BJ (cell line): Measurements from ENCODE around the gene RGS6. TPM values are rescaled to one million over a fixed set of nuclear protein-coding genes. Genes with fewer than 3 reads are reported as not detected.

Experiments used
- CTCF ChIA-PET: fragments of 350-600 bp; formaldehyde crosslinking; extraction: SDS; loops from one replicate; lab custom pipeline; 2021; ENCODE audit warnings: antibody characterized with exemption, inconsistent platforms; lab: Yijun Ruan, JAX
- POLR2A ChIA-PET: fragments of 300-600 bp; sonication (Branson Sonifier 250); formaldehyde crosslinking; extraction: SDS; loops from one replicate; lab custom pipeline; 2021; ENCODE audit warnings: antibody characterized with exemption; lab: Charles Lee
- DNase-seq: peaks from one replicate; pipeline ENCODE4 v3.0.0-alpha.2; 2011; ENCODE audit warnings: low read depth
- H3K27me3 ChIP-seq: 2 replicates; pipeline ENCODE4 v1.6.0; 2011; ENCODE audit warnings: low read length; ENCODE audit not compliant: control insufficient read depth, insufficient read depth
- H3K36me3 ChIP-seq: 2 replicates; pipeline ENCODE4 v1.5.1; 2011; ENCODE audit warnings: low read length; ENCODE audit not compliant: control insufficient read depth, insufficient read depth
- H3K4me3 ChIP-seq: 2 replicates; pipeline ENCODE4 v1.5.1; 2011; ENCODE audit warnings: low read depth, mild to moderate bottlenecking, control low read depth, low read length
- polyA plus RNA-seq: library from polyadenylated mRNA; depleted of rRNA; stranded (reverse); fragments of >200 nt; gene quantifications from 2 replicates; pipeline ENCODE4 v1.2.3, GENCODE V29; 2011
- TF ChIP-seq, protein P1 (sequence below): IDR thresholded peaks from 2 replicates; pipeline ENCODE4 v1.5.1; 2011; ENCODE audit warnings: low read depth, mild to moderate bottlenecking, control low read depth, inconsistent platforms, low read length, moderate library complexity; ENCODE audit not compliant: insufficient read depth

RGS6 gene
- polyA plus RNA-seq, 1 experiment: not detected

DNA sequence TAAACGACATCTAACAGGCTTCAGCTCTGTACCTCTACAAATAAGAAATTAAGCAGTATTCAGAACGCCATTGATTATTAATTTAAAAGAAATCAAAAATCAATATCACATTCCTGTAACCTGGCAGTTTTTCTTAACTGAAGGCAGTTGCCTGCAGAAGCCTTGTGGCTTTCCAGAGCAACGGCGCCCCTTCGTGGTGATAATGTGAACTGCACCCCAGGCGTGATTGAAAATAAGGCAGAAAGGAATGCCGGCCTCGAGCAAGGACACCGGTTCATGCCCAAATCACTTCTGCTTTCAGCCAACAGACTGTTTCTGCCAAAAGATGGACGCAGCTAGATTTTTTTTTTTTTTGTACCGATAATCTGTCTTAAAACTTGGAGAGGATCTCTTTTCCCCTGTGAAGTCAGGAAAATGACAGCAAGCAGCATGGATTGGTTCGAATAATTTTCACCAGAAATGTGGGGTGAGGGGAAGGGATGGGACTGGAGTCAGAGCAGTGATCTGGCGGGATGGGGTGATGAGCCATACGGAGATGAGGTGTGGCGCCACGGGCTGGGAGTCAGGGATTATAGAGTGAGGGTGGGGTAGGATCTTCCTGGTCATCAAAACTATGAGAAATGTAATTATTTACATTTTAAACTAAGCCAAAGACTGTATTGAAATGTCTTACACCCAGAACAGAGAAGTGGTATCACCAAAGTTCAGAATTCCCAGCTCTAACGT is 488.7 kb downstream of the RGS6 start:
- H3K27me3 ChIP-seq: no peaks in the 10 kb centered on the region
- DNase-seq: no peak
- no peak overlapping the region for H3K4me3 ChIP-seq
- ChIA-PET POLR2A (no interaction called here), CTCF (interaction anchor here (0.7 to 1.2 kb wide), 5 partner anchors 10 to 18 kb away, joined by 3 to 4 read pairs (median 3); no protein-coding TSS in a partner anchor)
- TF ChIP-seq, protein P1, sequence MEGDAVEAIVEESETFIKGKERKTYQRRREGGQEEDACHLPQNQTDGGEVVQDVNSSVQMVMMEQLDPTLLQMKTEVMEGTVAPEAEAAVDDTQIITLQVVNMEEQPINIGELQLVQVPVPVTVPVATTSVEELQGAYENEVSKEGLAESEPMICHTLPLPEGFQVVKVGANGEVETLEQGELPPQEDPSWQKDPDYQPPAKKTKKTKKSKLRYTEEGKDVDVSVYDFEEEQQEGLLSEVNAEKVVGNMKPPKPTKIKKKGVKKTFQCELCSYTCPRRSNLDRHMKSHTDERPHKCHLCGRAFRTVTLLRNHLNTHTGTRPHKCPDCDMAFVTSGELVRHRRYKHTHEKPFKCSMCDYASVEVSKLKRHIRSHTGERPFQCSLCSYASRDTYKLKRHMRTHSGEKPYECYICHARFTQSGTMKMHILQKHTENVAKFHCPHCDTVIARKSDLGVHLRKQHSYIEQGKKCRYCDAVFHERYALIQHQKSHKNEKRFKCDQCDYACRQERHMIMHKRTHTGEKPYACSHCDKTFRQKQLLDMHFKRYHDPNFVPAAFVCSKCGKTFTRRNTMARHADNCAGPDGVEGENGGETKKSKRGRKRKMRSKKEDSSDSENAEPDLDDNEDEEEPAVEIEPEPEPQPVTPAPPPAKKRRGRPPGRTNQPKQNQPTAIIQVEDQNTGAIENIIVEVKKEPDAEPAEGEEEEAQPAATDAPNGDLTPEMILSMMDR: peak; percentile 89
- no peaks in the 10 kb centered on the region for H3K36me3 ChIP-seq

DNA sequence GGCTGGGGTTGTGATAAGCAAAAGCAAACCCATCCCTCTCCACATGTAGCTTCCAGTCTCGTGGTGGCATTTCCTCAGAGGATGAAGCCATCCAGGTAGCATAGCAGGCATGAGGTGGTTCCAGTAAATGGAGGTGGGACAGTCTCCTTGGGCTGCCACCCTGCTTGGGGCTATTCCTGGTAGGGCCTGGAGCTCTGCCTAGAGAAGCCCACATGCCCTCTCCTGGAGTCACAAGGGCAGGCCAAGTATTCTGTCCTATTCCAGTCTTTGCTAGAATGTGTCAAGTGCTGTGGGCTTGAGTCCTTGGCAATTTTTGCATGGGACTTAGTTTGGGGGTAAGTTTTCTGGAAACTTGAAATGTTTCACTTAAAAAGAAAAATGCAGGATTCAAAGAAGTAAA is 491.7 kb downstream of the RGS6 start:
- Histone ChIP-seq H3K27me3 (no peaks in the 10 kb centered on the region; the same call in 1 of the 2 replicates), H3K4me3 (no peak overlapping the region), H3K36me3 (no peaks in the 10 kb centered on the region)
- CTCF ChIA-PET: no interaction called here
- POLR2A ChIA-PET: no interaction called here
- TF ChIP-seq, protein P1: no peak
- no peak for DNase-seq

DNA sequence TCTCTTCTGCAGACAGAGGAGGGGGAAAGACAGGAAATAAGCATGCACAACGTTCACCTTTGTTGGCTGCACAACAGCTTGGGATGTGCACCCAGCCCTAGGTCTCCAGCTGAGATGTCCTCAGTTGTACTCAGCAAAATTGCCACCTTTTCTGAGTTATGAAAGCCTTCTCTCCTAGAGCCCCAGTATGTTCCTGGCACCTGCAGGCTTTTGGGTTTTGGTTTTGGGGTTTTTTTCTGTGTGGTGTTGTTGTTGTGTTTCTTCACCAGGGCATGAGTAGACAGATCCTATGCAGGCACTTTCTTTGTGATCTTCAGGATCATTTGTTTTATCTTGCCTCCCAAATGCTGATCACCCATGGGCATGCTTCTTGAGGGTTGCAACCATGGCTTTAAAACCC is 498.2 kb downstream of the RGS6 start:
- TF ChIP-seq, protein P1: no peak
- no peak for DNase-seq
- Histone ChIP-seq H3K4me3 (no peak overlapping the region), H3K36me3 (no peaks in the 10 kb centered on the region), H3K27me3 (peaks cover 2% of the 10 kb centered on the region; the same call in 1 of the 2 replicates)
- ChIA-PET POLR2A (no interaction called here), CTCF (no interaction called here)

DNA sequence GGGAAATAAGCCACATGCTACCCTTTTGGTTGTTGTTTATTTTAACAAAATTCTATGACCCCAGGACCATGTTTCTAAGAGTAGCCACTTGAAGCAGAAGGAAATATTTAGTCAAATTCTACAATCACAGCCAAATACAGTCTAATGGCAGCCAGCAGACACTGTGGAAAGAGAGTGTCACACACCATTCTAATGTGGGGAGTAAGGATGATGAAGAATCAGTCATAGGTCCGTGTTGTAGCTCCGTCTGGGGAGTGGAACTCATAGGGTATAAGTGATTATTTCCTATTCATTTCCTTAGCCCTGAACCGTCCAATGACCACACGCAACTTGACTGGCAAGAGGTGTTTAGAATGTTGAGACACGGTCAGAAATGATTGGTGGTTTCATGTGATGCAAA is 500.5 kb downstream of the RGS6 start:
- no peak for DNase-seq
- TF ChIP-seq, protein P1: no peak

DNA sequence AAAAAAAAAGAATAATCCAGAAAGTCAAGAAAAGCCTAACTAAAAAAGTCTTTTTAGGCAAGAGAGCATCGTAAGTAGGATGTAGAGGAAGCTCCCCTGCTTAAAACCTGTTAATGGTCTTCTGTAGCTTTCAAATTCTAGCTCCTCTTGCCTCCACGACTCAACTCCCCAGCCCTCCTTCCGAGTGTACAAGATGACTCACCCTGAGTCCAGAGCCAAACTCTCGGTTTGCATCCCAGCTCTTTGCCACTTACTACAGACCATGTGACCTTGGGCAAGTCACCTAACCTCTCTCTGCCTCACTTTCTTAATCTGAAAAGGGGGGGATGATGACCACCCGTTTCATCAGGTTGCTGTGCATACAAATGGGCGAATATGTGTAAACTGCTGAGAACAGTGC is 501.3 kb downstream of the RGS6 start:
- no peaks in the 10 kb centered on the region for H3K36me3 ChIP-seq
- 0 out of 2 replicates have a peak, but pooled peaks cover 2% of the 10 kb centered on the region for H3K27me3 ChIP-seq
- CTCF ChIA-PET: no interaction called here
- TF ChIP-seq, protein P1: no peak
- POLR2A ChIA-PET: no interaction called here
- no peak for DNase-seq
- no peak overlapping the region for H3K4me3 ChIP-seq

More for the DNA sequence above, 500.5 kb downstream of the RGS6 start:
- CTCF ChIA-PET: interaction anchor here (0.6 kb wide), 1 partner anchor 915 kb away, joined by 4 read pairs; no protein-coding TSS in a partner anchor
- POLR2A ChIA-PET: no interaction called here
- Histone ChIP-seq H3K36me3 (no peaks in the 10 kb centered on the region), H3K4me3 (no peak overlapping the region), H3K27me3 (peaks cover 2% of the 10 kb centered on the region; the same call in 1 of the 2 replicates)
